Activated CD4-positive, alpha-beta T cell treated with anti-CD3 and anti-CD28 coated beads, Interleukin-10, Interleukin-2, amounts not matched to agents 100 ng/mL and 50 ng/mL, durations not matched to agents 16 hours and 8 hours (primary cell): ENCODE data around the gene TMEM244.
"Not testable (repeated sequence)": the region's sequence is repeated elsewhere in the genome, so short reads cannot be mapped to it uniquely, and the experiment has no call there.

ENCODE experiments used
- DNase-seq: peaks from one replicate; pipeline ENCODE4 v3.0.0-alpha.2; 2020

TMEM244 gene

DNA sequence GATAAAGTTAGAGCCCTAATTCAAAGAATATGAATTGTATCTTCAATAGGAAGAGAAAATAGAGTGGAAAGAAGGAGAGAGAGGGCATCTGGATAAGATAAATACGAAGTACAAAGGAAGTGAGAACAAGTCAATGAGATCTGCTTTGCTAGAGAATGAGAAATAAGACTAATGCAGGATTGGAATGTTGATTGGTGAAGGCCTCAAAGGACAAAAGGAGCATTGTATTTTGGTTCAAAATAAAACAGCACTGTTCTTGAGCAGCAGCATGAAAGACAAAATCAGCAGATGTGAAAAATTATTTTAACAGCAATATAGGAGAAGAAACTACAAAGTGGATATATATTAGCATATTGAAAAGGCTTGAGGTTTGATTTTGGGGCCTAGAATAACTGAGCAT, 5.1 kb upstream of the TMEM244 start:
- DNase-seq: no peak

DNA sequence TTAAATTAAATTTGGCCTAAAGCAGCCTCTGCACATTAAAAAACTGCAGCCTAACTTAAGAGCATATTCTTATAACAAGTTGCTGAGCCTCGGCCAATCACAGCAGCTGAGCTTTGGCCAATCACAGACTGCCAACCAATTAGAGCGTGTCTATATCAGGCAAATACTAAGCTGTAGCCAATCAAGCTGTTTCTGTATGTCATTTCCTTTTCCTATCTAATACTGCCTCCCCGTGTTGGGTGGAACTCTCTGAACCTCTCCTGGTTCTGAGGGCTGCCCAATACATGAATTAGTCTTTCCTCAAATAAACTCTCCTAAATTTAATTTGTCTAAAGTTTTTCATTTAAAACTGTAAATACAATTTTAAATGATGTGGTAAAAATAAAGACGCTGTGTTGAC, 3.9 kb upstream of the TMEM244 start:
- no peak for DNase-seq

DNA sequence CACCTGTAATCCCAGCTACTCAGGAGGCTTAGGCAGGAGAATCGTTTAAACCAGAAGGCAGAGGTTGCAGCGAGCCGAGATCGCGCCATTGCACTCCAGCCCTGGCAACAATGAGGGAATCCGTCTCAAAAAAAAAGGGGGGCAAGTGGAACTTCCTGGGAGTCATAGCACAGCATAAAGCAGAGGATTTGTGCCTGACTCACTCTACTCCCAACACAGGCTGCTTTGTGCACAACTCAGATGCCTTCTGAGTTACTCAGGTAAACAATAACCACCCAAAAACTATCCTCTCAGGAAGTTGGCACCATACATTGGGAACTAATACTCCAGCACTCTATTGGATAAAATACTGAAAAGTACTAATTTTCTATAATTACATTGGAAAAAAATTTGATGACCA, 2.5 kb upstream of the TMEM244 start:
- DNase-seq: no peak

DNA sequence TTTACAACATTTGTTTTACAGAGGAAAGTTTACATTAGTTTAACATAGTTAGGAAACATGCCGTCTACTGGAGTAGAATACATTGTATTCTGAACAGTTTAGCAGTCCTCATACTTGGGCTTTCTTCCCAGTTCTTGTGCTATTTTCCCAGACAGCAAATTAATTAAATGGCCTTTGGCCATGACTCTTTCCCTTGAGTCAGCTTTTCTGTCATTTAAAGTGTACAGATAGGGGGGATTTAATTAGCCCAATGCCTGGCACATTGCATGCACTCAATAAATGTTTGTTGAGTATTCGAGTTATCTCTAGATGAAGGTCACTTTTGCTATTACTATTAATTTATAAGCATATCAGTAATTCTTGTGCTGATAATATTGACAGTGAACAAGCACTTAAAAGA, 1.6 kb downstream of the TMEM244 start:
- DNase-seq: no peak

GRCh38 chr6:129857838-129858237, 3.3 kb downstream of the TMEM244 start:
- DNase-seq: no peak

DNA sequence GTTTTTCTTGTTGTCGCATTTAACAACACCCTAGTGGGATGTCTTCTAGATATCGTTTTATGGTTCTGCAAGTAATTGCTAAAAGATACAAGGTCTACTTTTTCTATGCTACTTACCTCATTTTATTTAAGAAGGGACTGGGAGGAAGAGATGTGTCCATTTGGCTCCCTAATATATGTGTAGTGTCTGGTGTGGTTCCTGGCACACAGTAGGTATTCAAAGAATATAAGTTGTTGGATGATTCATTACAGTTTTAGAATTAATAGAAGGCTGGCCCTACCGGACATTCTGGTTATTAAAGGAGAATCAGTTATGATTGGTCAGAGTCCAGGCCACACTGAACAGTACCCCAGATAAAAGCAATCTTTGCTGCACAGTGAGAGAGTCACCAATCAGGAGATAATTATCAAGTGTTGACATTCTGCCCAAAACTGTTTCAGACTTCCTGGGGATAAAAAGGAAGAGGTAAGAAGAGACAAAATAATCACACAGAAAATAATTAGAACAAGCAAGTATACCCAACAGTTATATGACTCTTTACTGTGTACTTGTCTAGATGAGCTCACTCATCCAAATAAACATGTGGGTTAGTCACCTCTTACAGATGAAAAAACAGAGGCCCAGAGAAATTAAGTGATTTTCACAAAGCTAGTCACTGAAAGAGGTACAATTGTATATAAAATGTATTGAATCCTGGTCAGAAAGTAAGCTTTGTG, 7.0 kb downstream of the TMEM244 start:
- no peak for DNase-seq

- no peak for DNase-seq
Observed at GRCh38 chr6:129852257-129852858, 8.8 kb downstream of the TMEM244 start.

GRCh38 chr6:129849456-129849855, 11.7 kb downstream of the TMEM244 start:
- no peak for DNase-seq

DNA sequence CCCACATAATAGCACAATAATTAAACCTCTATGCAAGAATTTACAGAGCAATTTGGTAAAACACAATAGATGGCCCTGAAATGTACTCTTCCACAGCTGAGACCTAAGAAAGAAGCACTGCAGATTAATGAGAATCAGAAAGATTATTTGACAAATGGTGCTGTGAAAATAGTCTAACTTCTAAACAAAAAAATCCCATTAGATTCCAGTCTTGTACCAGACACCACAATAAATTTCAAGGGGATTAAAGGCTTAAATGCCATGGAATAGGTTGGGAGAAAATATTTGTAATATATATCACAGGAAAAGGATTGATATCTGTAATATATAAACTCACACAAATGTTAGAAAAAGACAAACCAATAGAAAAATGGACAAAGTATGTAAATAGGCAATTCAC, 14.4 kb downstream of the TMEM244 start:
- no peak for DNase-seq

GRCh38 chr6:129845696-129846095, 15.4 kb downstream of the TMEM244 start:
- DNase-seq: no peak

DNA sequence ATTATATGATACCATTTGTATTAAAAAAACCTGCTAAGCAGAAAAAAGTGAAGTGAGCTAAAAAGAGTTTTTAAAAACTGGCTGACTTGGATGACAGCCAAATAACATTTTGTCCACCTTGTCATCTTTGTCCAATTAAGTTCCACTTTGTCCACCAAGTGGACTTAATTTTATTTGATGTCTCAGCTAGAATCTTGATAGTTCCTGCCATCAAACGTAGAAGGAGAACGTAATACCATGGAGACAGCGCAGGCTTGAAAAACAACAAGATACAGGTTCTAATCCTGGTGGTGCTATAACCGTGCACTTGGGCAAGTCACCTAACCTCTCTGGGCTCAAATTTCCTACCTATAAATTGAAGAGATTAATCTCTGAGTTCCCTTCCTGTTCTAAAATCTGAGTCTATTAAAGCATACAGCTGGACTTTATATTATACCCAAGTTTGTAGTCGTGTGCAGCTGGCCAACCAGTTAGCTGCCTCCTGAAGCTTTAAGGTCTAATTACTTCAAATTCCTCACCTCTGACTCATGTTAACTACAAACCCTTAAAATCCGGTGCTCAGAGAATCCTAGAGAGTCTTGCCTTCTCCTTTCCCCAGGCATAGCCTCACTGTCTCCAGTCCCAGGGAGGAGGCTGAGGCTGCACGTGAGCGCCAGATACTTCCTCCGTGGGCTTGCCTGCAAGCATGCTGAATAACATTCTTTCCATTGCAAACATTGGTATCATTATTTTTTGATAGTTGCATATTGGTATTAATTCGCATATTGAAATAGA, 16.8 kb downstream of the TMEM244 start:
- no peak for DNase-seq

DNA sequence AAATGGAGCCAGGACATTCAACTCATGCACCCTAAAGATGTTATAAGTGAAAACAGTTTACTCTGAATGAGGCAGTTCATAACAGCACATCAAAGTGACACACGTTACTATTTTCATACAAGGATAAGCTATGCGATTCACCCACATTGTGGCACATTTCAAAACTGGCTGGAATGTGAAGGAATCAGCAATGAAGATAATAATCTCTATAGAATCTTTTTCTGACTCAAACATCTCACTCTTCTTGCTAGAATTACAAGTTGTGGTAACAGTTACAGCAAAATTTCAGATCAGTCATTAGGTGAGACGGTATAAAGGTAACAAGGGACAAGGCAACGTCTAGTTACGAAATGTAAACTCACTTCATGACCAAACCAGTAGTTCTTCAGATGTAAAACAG, 17.5 kb downstream of the TMEM244 start:
- peak; percentile 4 for DNase-seq

DNA sequence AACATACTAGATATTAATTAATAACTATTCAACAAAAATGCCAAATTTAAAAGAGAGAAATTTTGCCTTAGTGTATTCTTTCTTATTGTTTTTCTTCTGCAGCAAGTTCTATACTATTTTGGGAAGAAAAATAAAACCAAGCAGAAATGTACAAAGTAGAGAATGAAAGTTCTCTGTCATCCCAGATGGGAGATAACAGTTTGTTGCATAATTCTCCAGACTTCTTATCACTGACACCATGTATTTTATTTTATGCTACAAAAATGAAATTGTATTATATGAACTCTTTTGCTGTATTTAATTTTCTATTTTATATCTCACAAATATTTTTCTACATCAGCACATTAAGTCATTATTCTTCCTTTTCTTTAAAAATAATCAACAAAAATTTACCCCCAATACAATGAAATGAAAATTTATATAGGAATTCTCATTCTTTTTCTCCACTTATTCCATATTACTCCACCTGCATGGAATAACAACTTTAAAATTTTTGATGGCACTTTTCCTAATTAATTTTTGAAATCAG, 18.2 kb downstream of the TMEM244 start:
- no peak for DNase-seq

DNA sequence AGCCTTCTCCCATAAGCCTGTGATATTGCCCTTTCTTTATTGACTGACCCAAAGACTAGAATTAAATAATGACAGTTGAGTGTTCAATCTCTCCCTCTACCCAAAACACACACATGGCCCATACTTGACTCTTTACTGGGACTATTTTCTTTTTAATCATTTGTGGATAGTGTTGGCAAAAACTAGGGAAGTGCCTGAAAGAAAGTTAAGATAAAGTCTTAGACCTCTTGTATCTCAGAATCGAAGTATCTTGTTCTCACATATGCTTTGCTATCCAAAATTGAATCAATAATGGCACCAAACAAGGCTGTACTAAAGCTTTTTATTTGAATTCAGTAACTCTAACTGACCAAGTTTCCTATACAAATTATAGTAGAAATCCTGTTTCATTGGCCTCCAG, 19.0 kb downstream of the TMEM244 start:
- DNase-seq: no peak

GRCh38 chr6:129839562-129839961, 21.6 kb downstream of the TMEM244 start:
- DNase-seq: not testable (repeated sequence)

GRCh38 chr6:129835691-129836090, 25.4 kb downstream of the TMEM244 start:
- DNase-seq: no peak

- DNase-seq: no peak
Observed at GRCh38 chr6:129832299-129832698, 28.8 kb downstream of the TMEM244 start.

DNA sequence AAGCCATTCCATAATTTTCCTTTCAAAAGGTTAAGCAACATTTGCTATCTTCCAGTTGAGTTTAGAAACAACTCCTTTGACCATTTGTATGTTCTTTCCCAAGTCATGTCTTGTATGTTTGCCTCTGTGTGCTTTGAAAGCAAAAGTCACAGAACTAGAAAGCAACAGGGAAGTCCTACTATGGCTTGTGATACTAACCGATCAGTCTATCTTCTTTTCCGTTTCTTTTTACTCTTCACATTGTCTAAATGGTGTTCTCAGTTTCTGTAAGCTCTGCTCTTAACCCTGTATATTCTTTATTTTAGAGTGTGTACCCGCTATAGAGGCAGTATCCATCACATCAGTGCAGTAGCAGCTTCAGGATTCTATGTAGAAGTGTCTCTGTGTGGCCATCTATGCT, 32.9 kb downstream of the TMEM244 start:
- no peak for DNase-seq

GRCh38 chr6:129818251-129818650, 42.9 kb downstream of the TMEM244 start:
- DNase-seq: peak; percentile 67

DNA sequence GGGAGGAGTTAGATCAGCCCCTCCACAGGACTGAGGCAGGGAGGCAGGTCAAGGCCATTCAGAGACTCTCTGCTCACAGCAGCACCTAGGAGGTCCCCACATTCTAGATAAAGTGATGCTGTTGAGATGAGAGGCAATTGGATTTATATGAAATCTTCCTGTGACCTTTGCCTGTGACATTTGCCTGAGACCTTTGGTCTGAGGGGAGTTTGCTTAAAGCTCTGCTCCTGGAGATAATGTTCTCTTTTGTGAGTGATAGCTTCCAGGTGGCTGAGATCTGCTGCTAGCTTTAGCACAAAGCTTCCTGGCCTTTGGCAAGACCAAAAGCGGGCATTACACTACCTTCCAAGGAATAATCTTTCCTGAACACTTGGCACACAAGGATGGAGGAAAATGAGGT, 43.3 kb downstream of the TMEM244 start:
- no peak for DNase-seq

DNA sequence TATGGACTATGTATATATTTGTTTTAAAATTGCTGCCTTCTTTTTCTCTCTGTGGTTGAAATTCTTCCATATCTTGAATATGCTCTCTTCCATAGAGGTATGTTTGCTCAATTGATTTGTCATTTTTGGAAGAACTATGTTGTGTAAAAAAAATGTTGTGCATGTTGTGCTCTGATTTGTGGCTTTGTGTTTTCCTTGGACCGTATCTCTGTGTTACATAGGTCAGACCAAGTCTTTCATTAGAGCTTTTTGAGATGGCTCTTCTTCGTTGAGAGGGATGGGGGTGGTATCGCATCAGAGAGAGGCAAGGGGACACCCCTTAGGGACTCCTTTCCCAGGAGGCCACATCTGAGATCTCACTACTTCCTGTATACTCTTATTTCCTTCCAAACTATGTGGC, 43.8 kb downstream of the TMEM244 start:
- DNase-seq: no peak

- DNase-seq: no peak
Observed at GRCh38 chr6:129812145-129812777, 48.9 kb downstream of the TMEM244 start.

DNA sequence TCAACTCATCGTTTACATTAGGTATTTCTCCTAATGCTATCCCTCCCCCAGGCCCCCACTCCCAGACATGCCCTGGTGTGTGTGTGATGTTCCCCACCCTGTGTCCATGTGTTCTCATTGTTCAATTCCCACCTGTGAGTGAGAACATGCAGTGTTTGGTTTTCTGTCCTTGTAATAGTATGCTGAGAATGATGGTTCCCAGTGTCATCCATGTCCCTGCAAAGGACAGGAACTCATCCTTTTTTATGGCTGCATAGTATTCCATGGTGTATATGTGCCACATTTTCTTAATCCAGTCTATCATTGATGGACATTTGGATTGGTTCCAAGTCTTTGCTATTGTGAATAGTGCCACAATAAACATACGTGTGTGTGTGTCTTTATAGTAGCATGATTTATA, 54.0 kb downstream of the TMEM244 start:
- not testable (repeated sequence) for DNase-seq
